ENCODE results near the gene REXO2. TPM values are rescaled to one million over a fixed set of nuclear protein-coding genes. Genes with fewer than 3 reads are reported as not detected.

REXO2 gene
- total RNA-seq, 1 experiment from 2014 or later: 119 TPM

- CTCF ChIA-PET: no interaction called here
- POLR2A ChIA-PET (ENCODE audit: low non-redundant PET): no interaction called here
- H3K9me3 ChIP-seq (ENCODE audit: low read depth, low read length, poor library complexity, severe bottlenecking): no peaks in the 10 kb centered on the region
- no peak overlapping the region for H3K27ac ChIP-seq (ENCODE audit: low read depth, low read length, poor library complexity, severe bottlenecking)
- no peaks in the 10 kb centered on the region for H3K36me3 ChIP-seq (ENCODE audit: insufficient read depth, low read length, poor library complexity, severe bottlenecking)
- BruUV-seq (replicated peaks): no TSS peak
- H3K27me3 ChIP-seq (replicated peaks; ENCODE audit: insufficient read depth, low read depth, low read length, poor library complexity): no peaks in the 10 kb centered on the region
- intact Hi-C loops (cut with micrococcal nuclease; ENCODE audit: unreplicated experiment): no loop called here
- H3K4me3 ChIP-seq (ENCODE audit: low read depth, low read length, poor library complexity, severe bottlenecking): no peak overlapping the region
- DNase-seq (ENCODE audit: low spot score): no peak
- TF ChIP-seq EZH2 (IDR thresholded peaks at IDR 0.05; ENCODE audit: borderline replicate concordance, low read depth, low read length, poor library complexity, severe bottlenecking): no peak
- TF ChIP-seq CTCF (conservative IDR thresholded peaks at IDR 0.05; ENCODE audit: low read depth, low read length): no peak
- no peaks in the 10 kb centered on the region for H3K4me1 ChIP-seq (ENCODE audit: insufficient read depth, low read length, poor library complexity, severe bottlenecking)
These were observed 6.4 kb upstream of the REXO2 start for GRCh38 chr11:114432893-114433292.

- no peak for DNase-seq (ENCODE audit: low spot score)
- Histone ChIP-seq H3K27ac (ENCODE audit: low read depth, low read length, poor library complexity, severe bottlenecking) (no peak overlapping the region), H3K9me3 (ENCODE audit: low read depth, low read length, poor library complexity, severe bottlenecking) (no peaks in the 10 kb centered on the region), H3K4me1 (ENCODE audit: insufficient read depth, low read length, poor library complexity, severe bottlenecking) (no peaks in the 10 kb centered on the region), H3K27me3 (replicated peaks; ENCODE audit: insufficient read depth, low read depth, low read length, poor library complexity) (no peaks in the 10 kb centered on the region), H3K36me3 (ENCODE audit: insufficient read depth, low read length, poor library complexity, severe bottlenecking) (no peaks in the 10 kb centered on the region), H3K4me3 (ENCODE audit: low read depth, low read length, poor library complexity, severe bottlenecking) (no peak overlapping the region)
- BruUV-seq (replicated peaks): no TSS peak
- TF ChIP-seq EZH2 (IDR thresholded peaks at IDR 0.05; ENCODE audit: borderline replicate concordance, low read depth, low read length, poor library complexity, severe bottlenecking) (no peak), CTCF (conservative IDR thresholded peaks at IDR 0.05; ENCODE audit: low read depth, low read length) (no peak)
- ChIA-PET POLR2A (ENCODE audit: low non-redundant PET) (no interaction called here), CTCF (no interaction called here)
- intact Hi-C loops (cut with micrococcal nuclease; ENCODE audit: unreplicated experiment): no loop called here
These were observed 5.9 kb upstream of the REXO2 start for GRCh38 chr11:114433376-114433775.

- ChIA-PET POLR2A (ENCODE audit: low non-redundant PET) (no interaction called here), CTCF (no interaction called here)
- no peaks in the 10 kb centered on the region for H3K36me3 ChIP-seq (ENCODE audit: insufficient read depth, low read length, poor library complexity, severe bottlenecking)
- H3K27ac ChIP-seq (ENCODE audit: low read depth, low read length, poor library complexity, severe bottlenecking): no peak overlapping the region
- no peaks in the 10 kb centered on the region for H3K9me3 ChIP-seq (ENCODE audit: low read depth, low read length, poor library complexity, severe bottlenecking)
- H3K4me1 ChIP-seq (ENCODE audit: insufficient read depth, low read length, poor library complexity, severe bottlenecking): peaks cover 3% of the 10 kb centered on the region
- TF ChIP-seq EZH2 (IDR thresholded peaks at IDR 0.05; ENCODE audit: borderline replicate concordance, low read depth, low read length, poor library complexity, severe bottlenecking) (no peak), CTCF (conservative IDR thresholded peaks at IDR 0.05; ENCODE audit: low read depth, low read length) (no peak)
- no peaks in the 10 kb centered on the region for H3K27me3 ChIP-seq (replicated peaks; ENCODE audit: insufficient read depth, low read depth, low read length, poor library complexity)
- no TSS peak for BruUV-seq (replicated peaks)
- intact Hi-C loops (cut with micrococcal nuclease; ENCODE audit: unreplicated experiment): loop anchor here (5.0 kb wide), 1 partner anchor 36 kb away; the partner anchor contains the start of genes C11orf71 and RBM7
- H3K4me3 ChIP-seq (ENCODE audit: low read depth, low read length, poor library complexity, severe bottlenecking): no peak overlapping the region
- no peak for DNase-seq (ENCODE audit: low spot score)
These were observed 964 bp upstream of the REXO2 start for GRCh38 chr11:114438303-114438702.

Measured in A673 (cell line).